ENCODE measurements around the gene SLX4IP. TPM values are rescaled to one million over a fixed set of nuclear protein-coding genes. Genes with fewer than 3 reads are reported as not detected.
"Not testable (repeated sequence)": the region's sequence is repeated elsewhere in the genome, so short reads cannot be mapped to it uniquely, and the experiment has no call there.

SLX4IP gene
- total RNA-seq: 8.7 and 9.0 TPM in 2 replicates

- intact Hi-C loops (cut with micrococcal nuclease): loop anchor here (1.0 to 5.0 kb wide), 8 partner anchors 12 to 398 kb away; partner anchors contain the start of gene SNAP25
Observed at GRCh38 chr20:10434832-10435812, at the start of gene SLX4IP. Gene SLX4IP, plus strand, starts transcription at chr20:10435305. Its CDS starts 22,900 bp downstream, at chr20:10458205.

DNA sequence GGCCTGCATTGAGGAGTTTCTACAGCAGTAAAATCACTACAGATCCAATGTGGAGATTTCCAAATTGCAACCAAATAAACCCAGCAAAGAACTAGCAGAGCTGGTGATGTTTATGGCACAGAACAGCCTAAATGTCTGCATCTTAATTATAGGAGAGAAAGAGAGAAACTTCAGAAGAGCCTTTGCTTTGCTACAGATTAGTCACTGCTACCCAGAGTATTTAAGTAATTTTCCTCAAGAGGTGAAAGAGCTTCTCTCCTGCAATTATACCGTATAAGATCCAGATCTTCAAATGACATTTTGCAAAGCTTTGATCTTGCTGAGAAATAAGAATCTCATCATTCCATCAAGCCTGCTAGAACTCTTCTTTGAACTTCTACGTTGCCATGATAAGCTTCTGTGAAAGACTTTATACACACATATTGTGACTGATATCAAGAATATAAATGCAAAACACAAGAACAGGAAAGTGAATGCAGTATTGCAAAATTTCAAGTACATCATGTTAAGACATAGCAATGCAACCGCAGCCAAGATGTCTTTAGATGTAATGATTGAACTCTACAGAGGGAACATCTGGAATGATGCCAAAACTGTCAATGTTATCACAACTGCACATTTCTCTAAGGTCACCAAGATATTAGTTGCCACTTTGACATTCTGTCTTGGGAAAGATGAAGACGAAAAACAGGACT is 49.1 kb upstream of the SLX4IP start:
- intact Hi-C loops (cut with micrococcal nuclease): loop anchor here (10.0 kb wide), 1 partner anchor 411 kb away; no protein-coding TSS in a partner anchor

DNA sequence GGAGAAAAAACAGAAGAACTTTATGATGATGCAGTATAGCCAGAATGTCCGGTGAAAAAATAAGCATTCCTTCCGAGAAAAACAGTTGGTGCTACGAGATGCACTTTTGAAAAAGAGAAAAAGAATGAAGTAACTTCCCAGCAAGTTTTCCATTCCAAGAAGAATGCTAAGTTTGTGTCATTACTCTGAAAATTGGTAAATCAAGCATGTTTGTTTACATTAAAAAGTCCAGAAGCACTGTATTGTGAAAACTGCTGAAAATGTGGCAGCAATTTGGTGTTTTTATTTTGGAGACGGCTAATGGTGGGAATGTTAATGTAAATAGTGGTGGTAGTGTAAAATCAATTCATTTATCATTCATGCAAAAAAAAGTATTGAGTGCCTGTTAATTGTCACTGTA is 47.4 kb upstream of the SLX4IP start:
- intact Hi-C loops (cut with micrococcal nuclease): loop anchor here (10.0 kb wide), 1 partner anchor 413 kb away; no protein-coding TSS in a partner anchor

DNA sequence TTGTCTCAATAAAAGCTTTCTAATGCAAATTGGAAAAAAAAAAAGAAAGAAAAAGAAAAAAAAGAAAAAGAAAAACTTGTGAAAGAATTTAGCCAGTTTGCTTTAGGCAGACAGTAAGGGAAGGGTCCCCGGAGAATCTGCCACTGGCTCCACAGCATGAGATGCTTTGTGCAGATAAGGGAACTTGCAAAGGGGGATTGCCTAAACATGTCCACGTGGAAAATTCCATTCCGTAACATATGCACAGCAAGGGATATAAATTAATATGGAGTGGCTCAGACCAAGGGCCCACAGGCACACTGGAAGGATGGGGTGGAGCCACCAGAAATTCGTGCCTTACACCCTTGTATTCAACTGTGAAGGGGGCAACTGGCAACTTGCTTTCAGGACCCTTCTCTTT is 46.5 kb upstream of the SLX4IP start:
- intact Hi-C loops (cut with micrococcal nuclease): loop anchor here (10.0 kb wide), 1 partner anchor 414 kb away; no protein-coding TSS in a partner anchor

- intact Hi-C loops (cut with micrococcal nuclease): no loop called here
Observed at GRCh38 chr20:10390709-10391108, 44.4 kb upstream of the SLX4IP start.

DNA sequence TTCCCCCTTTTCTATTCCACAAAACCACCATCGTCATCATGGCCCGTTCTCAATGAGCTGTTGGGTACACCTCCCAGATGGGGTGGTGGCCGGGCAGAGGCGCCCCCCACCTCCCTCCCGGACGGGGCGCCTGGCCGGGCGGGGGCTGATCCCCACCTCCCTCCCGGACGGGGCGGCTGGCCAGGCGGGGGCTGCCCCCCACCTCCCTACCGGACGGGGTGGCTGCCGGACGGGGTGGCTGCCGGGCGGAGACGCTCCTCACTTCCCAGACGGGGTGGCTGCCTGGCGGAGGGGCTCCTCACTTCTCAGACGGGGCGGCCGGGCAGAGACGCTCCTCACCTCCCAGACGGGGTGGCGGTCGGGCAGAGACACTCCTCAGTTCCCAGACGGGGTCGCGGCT is 40.4 kb upstream of the SLX4IP start:
- intact Hi-C loops (cut with micrococcal nuclease): not testable (repeated sequence)

DNA sequence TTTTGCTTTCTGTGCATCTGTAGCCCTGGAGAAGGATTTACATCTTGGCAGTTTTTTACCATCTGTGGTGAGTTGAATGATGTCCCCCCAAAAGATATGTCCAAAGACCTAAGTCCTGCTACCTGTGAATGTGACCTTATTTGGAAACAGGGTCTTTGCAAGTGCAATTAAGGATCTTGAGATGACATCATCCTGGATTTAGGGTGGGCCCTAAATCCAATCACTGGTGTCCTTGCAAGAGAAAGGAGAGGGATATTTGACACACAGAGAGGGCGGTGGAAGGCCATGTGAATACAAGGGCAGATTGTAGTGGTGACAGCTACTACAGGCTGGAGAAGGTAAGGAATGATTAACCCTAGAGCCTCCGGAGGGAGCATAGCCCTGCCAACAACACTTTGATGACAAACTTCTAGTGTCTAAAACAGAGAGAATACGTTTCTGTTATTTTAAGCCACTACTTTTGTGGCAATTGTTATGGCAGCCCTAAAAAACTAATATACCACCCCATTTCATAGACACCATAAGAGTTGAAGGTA is 36.2 kb upstream of the SLX4IP start:
- intact Hi-C loops (cut with micrococcal nuclease): no loop called here

DNA sequence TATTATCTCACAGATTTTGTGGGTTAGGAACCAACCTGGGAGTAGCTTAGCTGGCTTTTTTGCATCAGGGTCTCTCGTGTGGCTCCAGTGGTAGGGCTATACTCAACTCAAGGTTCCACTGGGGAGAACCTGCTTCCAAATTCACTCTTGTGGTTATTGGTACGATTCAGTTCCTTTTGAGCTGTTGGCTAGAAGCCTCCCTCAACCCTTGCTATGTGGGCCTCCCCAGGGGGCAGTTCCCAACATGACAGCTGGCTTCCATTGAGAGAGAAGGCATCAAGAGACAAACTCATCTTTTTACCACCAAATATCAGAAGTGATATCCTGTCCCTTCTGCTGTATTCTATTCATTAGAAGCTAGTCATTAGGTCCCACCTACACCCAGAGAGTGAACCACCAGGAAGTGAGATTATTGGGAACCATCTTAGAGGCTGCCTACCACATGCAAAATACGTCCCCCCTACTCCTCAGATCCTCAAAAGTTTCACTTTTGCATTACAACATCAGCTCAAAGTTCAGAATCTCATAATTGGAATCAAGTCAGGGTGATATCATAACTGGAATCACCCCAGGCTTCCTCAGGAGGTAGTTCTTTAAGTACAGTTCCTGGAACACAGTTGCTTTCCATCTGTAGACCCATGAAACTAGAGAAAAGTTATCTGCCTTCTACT is 32.0 kb upstream of the SLX4IP start:
- intact Hi-C loops (cut with micrococcal nuclease): no loop called here

GRCh38 chr20:10404023-10404628 is 31.0 kb upstream of the SLX4IP start:
- intact Hi-C loops (cut with micrococcal nuclease): no loop called here

DNA sequence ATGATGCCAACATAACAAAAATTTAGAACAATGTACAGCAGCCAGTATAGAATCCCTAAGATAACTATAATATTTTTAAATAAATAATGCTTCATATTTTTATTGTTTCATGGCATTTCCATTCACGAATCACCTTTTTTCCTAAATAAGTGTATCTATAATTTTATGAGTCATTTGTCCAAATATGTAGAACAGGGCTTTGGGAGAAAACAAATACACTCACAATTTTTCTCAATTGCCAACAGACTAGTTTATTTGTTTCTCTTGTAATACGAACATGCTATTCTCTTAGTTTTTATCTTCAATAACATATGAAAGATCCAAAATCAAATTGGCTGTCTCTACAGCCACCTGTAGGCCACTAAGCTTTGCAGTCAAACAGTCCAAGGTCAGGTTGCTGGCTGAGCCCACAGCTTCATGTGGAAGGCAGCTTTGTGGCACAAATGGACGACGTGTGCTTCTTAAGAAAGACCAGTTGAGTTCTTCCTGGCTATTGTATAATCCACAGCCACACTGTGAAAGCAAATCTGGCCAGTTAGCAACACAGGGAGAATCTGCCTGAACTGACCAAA is 30.1 kb upstream of the SLX4IP start:
- intact Hi-C loops (cut with micrococcal nuclease): no loop called here

DNA sequence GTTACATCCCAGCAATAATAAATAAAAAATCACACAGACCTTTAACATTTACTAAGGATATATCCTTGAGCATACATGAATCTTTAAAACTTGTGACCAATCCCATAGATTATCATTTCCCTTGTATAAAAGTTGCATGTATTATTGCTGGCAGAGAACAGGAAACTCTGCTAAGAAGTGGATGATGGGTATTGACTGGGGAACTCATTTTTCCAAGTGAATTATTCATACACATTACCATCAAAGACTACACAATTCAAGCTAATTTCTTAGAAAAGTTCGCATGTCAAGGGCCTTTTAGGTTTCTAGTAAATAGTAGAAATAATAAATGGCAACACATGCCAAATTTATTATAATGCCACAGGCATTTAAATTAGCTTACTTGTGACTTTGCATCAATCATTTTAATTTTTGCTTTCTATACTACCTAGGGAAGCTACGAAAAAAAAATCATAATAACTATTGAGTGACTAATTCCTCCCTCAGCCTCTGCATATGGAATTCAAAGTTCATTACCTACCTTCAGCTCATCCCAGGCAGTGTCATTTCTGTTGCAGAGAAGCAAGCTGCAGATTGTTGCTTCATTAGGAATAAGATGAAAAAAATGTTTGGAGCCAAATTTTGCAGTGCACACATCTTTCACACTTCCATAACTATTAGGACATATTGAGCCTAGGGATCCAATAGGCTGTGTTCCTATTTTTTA is 26.8 kb upstream of the SLX4IP start:
- intact Hi-C loops (cut with micrococcal nuclease): no loop called here

- intact Hi-C loops (cut with micrococcal nuclease): no loop called here
Observed at GRCh38 chr20:10411673-10412072, 23.4 kb upstream of the SLX4IP start.

DNA sequence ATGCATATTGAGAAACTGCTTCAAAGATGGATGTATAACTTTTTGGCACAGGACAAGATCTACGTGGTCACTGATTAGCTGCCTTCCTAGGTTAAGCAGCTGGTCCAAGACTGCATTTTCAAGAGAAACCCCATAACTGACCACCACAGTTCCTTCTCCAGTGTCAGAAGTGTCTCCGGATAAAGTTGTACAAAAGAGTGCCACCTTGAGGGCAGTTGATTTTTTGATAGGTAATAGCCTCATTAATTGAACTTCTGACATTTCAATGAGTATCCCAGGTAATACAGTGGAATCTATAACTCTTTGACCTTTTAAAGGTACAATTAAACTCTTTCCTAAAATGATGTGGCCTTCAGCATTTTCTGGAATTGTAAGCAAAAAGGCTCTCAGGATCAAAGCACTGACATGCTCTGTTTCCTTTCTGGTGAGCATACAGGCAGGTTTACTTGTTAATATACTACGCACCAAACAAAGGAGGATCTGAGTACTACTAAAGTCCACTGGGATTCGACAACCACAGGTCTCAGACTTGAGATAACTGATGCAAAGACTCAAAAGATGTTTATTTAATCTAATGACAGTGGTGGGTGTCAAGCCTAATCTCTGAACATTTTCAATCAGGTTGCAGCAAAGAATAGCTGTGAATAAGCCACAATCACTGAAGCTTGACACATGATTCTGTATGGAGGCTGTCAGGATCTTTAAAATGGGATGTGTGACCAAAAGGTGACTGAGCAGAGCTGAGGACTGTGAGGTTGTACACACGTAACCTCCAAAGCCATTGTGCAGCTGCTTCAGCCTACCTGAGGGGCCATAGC is 22.3 kb upstream of the SLX4IP start:
- intact Hi-C loops (cut with micrococcal nuclease): no loop called here

GRCh38 chr20:10415013-10415650 is 20.0 kb upstream of the SLX4IP start:
- intact Hi-C loops (cut with micrococcal nuclease): no loop called here

DNA sequence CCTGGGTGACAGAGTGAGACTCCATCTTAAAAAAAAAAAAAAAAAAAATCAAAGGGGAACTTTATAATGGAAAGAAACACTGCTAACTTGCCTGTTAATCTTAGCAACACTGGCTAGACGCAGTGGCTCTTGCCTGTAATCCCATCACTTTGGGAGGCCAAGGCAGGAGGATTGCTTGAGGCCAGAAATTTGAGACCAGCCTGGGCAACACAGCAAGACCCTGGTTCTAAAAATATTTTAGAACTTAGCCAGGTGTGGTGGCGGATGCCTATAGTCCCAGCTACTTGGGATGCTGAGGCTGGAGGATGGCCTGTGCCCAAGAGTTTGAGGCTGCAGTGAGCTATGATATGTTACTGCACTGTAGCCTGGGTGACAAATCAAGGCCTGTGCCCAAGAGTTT is 17.9 kb upstream of the SLX4IP start:
- intact Hi-C loops (cut with micrococcal nuclease): not testable (repeated sequence)

GRCh38 chr20:10419550-10420133 is 15.5 kb upstream of the SLX4IP start:
- intact Hi-C loops (cut with micrococcal nuclease): no loop called here

DNA sequence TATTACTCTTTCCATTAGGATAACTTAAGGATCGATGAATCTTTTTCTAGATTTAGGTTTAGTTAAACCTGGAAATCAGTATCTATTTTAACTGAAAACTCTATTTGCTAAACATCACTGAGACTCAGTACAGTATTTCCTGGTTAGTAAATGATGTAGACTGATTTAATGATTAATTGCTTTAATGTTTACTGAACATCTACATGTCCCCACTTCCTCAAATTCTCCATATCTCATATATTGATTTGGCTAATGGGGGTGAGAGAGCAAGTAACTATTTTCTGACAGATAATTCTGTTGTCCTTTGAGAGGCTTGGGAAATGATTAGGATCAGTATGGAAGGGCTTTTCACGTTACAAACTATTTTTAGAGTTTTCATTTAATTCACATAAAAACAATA is 11.4 kb upstream of the SLX4IP start:
- intact Hi-C loops (cut with micrococcal nuclease): no loop called here
